ENCODE data around the gene HAGH.

- TF ChIP-seq, protein P1, sequence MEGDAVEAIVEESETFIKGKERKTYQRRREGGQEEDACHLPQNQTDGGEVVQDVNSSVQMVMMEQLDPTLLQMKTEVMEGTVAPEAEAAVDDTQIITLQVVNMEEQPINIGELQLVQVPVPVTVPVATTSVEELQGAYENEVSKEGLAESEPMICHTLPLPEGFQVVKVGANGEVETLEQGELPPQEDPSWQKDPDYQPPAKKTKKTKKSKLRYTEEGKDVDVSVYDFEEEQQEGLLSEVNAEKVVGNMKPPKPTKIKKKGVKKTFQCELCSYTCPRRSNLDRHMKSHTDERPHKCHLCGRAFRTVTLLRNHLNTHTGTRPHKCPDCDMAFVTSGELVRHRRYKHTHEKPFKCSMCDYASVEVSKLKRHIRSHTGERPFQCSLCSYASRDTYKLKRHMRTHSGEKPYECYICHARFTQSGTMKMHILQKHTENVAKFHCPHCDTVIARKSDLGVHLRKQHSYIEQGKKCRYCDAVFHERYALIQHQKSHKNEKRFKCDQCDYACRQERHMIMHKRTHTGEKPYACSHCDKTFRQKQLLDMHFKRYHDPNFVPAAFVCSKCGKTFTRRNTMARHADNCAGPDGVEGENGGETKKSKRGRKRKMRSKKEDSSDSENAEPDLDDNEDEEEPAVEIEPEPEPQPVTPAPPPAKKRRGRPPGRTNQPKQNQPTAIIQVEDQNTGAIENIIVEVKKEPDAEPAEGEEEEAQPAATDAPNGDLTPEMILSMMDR (IDR thresholded peaks at IDR 0.05; ENCODE audit: borderline replicate concordance, extremely low read depth, low read length, poor library complexity, severe bottlenecking), result no peak
- TF ChIP-seq EZH2 (IDR thresholded peaks at IDR 0.05; ENCODE audit: borderline replicate concordance, low read depth, low read length, severe bottlenecking), result no peak
Measured at GRCh38 chr16:1791256-1791942, 35.2 kb downstream of the HAGH start.
